WTC11 (cell line): ENCODE results near the gene TM4SF1. TPM values are rescaled to one million over a fixed set of nuclear protein-coding genes. Genes with fewer than 3 reads are reported as not detected.

Source experiments
- ATAC-seq: fragments of 200-7000 bp; cut with Tn5 transposase; 2 replicates; pipeline ENCODE4 v1.10.0; 2021; ENCODE audit warnings: mild to moderate bottlenecking, moderate library complexity
- CTCF ChIA-PET: fragments of 300-600 bp; sonication (Branson Sonifier 250); formaldehyde crosslinking; loops from one replicate; lab custom pipeline; 2021; ENCODE audit warnings: antibody characterized with exemption; lab: Charles Lee
- POLR2A ChIA-PET: fragments of 350-600 bp; sonication (Branson Sonifier 250); formaldehyde crosslinking; loops from one replicate; lab custom pipeline; 2021; ENCODE audit warnings: antibody characterized with exemption; lab: Charles Lee
- DNase-seq: peaks from one replicate; pipeline ENCODE4 v3.0.0; 2021; ENCODE audit warnings: low spot score
- H3K27ac Mint-ChIP-seq: 2 replicates; pipeline ENCODE4 v1.8.0; 2021; ENCODE audit warnings: mixed read lengths
- H3K27me3 Mint-ChIP-seq: 2 replicates; pipeline ENCODE4 v1.8.0; 2021; ENCODE audit warnings: low read depth, mild to moderate bottlenecking, moderate library complexity, mixed read lengths
- H3K36me3 Mint-ChIP-seq: 2 replicates; pipeline ENCODE4 v1.8.0; 2021; ENCODE audit warnings: mixed read lengths
- H3K4me1 Mint-ChIP-seq: 2 replicates; pipeline ENCODE4 v1.8.0; 2022; ENCODE audit warnings: mixed read lengths
- H3K4me3 Mint-ChIP-seq: 2 replicates; pipeline ENCODE4 v1.8.0; 2021; ENCODE audit warnings: mild to moderate bottlenecking, moderate library complexity, mixed read lengths
- H3K9me3 Mint-ChIP-seq: 2 replicates; pipeline ENCODE4 v1.8.0; 2021; ENCODE audit warnings: mixed read lengths
- CBFB ChIP-seq: sonication (generic); formaldehyde crosslinking; IDR thresholded peaks from 2 replicates; pipeline ENCODE4 v1.8.1; 2022; ENCODE audit warnings: mild to moderate bottlenecking, low read depth, missing genetic modification reagents
- CTCF ChIP-seq: fragments of 200-600 bp; IDR thresholded peaks from 2 replicates; pipeline ENCODE4 v1.8.0; 2022; ENCODE audit warnings: antibody characterized with exemption
- FOXJ3 ChIP-seq: sonication (generic); formaldehyde crosslinking; IDR thresholded peaks from 2 replicates; pipeline ENCODE4 v1.9.0; 2021; ENCODE audit warnings: missing genetic modification reagents, mild to moderate bottlenecking, borderline replicate concordance
- FOXK1 ChIP-seq: sonication (generic); formaldehyde crosslinking; IDR thresholded peaks from 2 replicates; pipeline ENCODE4 v1.8.0; 2022; ENCODE audit warnings: mild to moderate bottlenecking, moderate library complexity, missing genetic modification reagents
- GABPB1 ChIP-seq: sonication (generic); formaldehyde crosslinking; IDR thresholded peaks from 2 replicates; pipeline ENCODE4 v1.8.1; 2023; ENCODE audit warnings: mild to moderate bottlenecking, missing genetic modification reagents
- GTF2I ChIP-seq: fragments of 250-450 bp; sonication (Bioruptor Pico); conservative IDR thresholded peaks from 2 replicates; pipeline ENCODE4 v1.4.0; 2021; ENCODE audit warnings: mild to moderate bottlenecking
- HMGXB4 ChIP-seq: sonication (generic); formaldehyde crosslinking; IDR thresholded peaks from 2 replicates; pipeline ENCODE4 v1.8.1; 2023; ENCODE audit warnings: mild to moderate bottlenecking, moderate library complexity, missing genetic modification reagents
- KAT7 ChIP-seq: sonication (generic); formaldehyde crosslinking; IDR thresholded peaks from 2 replicates; pipeline ENCODE4 v1.8.1; 2023; ENCODE audit warnings: missing genetic modification reagents, mild to moderate bottlenecking, borderline replicate concordance
- MLX ChIP-seq: sonication (generic); formaldehyde crosslinking; IDR thresholded peaks from 2 replicates; pipeline ENCODE4 v1.8.1; 2023; ENCODE audit warnings: mild to moderate bottlenecking, missing genetic modification reagents, moderate library complexity
- MXD4 ChIP-seq: fragments of 250-450 bp; sonication (Bioruptor Pico); IDR thresholded peaks from 2 replicates; pipeline ENCODE4 v1.8.0; 2021; ENCODE audit warnings: mild to moderate bottlenecking, moderate library complexity, borderline replicate concordance
- NFATC4 ChIP-seq: fragments of 250-450 bp; sonication (Bioruptor Pico); IDR thresholded peaks from 2 replicates; pipeline ENCODE4 v1.9.0; 2021; ENCODE audit warnings: mild to moderate bottlenecking
- SMAD4 ChIP-seq: sonication (generic); formaldehyde crosslinking; IDR thresholded peaks from 2 replicates; pipeline ENCODE4 v1.8.0; 2022; ENCODE audit warnings: mild to moderate bottlenecking, missing genetic modification reagents
- SOX15 ChIP-seq: fragments of 250-450 bp; sonication (Bioruptor Pico); IDR thresholded peaks from 2 replicates; pipeline ENCODE4 v1.9.0; 2021; ENCODE audit warnings: mild to moderate bottlenecking
- TEAD4 ChIP-seq: sonication (generic); formaldehyde crosslinking; IDR thresholded peaks from 2 replicates; pipeline ENCODE4 v1.8.0; 2022; ENCODE audit warnings: mild to moderate bottlenecking, missing genetic modification reagents
- ZNF138 ChIP-seq: sonication (generic); formaldehyde crosslinking; conservative IDR thresholded peaks from 2 replicates; pipeline ENCODE4 v1.8.1; 2022; ENCODE audit warnings: mild to moderate bottlenecking, moderate library complexity, missing genetic modification reagents
- ZNF263 ChIP-seq: sonication (generic); formaldehyde crosslinking; IDR thresholded peaks from 2 replicates; pipeline ENCODE4 v1.8.1; 2022; ENCODE audit warnings: low read depth, mild to moderate bottlenecking, moderate library complexity, missing genetic modification reagents
- ZNF281 ChIP-seq: sonication (generic); formaldehyde crosslinking; IDR thresholded peaks from 2 replicates; pipeline ENCODE4 v1.8.0; 2023; ENCODE audit warnings: mild to moderate bottlenecking, missing genetic modification reagents
- ZNF396 ChIP-seq: fragments of 250-450 bp; sonication (Bioruptor Pico); IDR thresholded peaks from 2 replicates; pipeline ENCODE4 v1.8.0; 2021; ENCODE audit warnings: mild to moderate bottlenecking, moderate library complexity, borderline replicate concordance
- ZNF425 ChIP-seq: fragments of 250-450 bp; sonication (Bioruptor Pico); conservative IDR thresholded peaks from 2 replicates; pipeline ENCODE4 v1.9.0; 2021; ENCODE audit warnings: mild to moderate bottlenecking
- ZNF671 ChIP-seq: fragments of 250-450 bp; sonication (Bioruptor Pico); IDR thresholded peaks from 2 replicates; pipeline ENCODE4 v1.8.0; 2021; ENCODE audit warnings: mild to moderate bottlenecking
- total RNA-seq: library from RNA; stranded (reverse); gene quantifications from 3 replicates; pipeline ENCODE4 v1.2.3, GENCODE V29; 2021

Gene TM4SF1
- total RNA-seq, 1 experiment from 2014 or later, result 0.90 TPM

GRCh38 chr3:149414557-149415231 is 37.2 kb upstream of the TM4SF1 start:
- DNase-seq, result no peak
- TF ChIP-seq ZNF671 (no peak), SMAD4 (no peak), MXD4 (CRISPR knock-in tag) (no peak), MLX (CRISPR knock-in tag) (no peak), ZNF138 (CRISPR knock-in tag) (no peak), FOXJ3 (CRISPR knock-in tag) (no peak), FOXK1 (CRISPR knock-in tag) (no peak), ZNF281 (CRISPR knock-in tag) (no peak), CBFB (CRISPR knock-in tag) (no peak), ZNF396 (CRISPR knock-in tag) (no peak), HMGXB4 (CRISPR knock-in tag) (no peak), NFATC4 (CRISPR knock-in tag) (no peak), KAT7 (no peak), CTCF (no peak), TEAD4 (CRISPR knock-in tag) (no peak), GTF2I (CRISPR knock-in tag) (no peak), ZNF425 (CRISPR knock-in tag) (no peak), SOX15 (CRISPR knock-in tag) (no peak), ZNF263 (CRISPR knock-in tag) (no peak), GABPB1 (CRISPR knock-in tag) (no peak)
- no peaks in the 10 kb centered on the region for H3K27me3 Mint-ChIP-seq
- no peak overlapping the region for H3K27ac Mint-ChIP-seq
- no peaks in the 10 kb centered on the region for H3K4me1 Mint-ChIP-seq
- no peak for ATAC-seq
- no peaks in the 10 kb centered on the region for H3K9me3 Mint-ChIP-seq
- ChIA-PET CTCF (no interaction called here), POLR2A (no interaction called here)
- H3K4me3 Mint-ChIP-seq, result no peak overlapping the region
- no peaks in the 10 kb centered on the region for H3K36me3 Mint-ChIP-seq
